Measurements from ENCODE around the gene PLA2G7.

Gene PLA2G7

GRCh38 chr6:46667377-46667776 lies 67.8 kb downstream of the PLA2G7 start:
- Histone ChIP-seq H3K4me1 (ENCODE audit: control insufficient read depth in 1 of 2, insufficient read depth in 1 of 2, low read depth in 1 of 2, low read length in 1 of 2) (no peaks in the 10 kb centered on the region), H3K36me3 (no peaks in the 10 kb centered on the region), H3K27me3 (no peaks in the 10 kb centered on the region), H3K27ac (no peak overlapping the region), H3K9me3 (no peaks in the 10 kb centered on the region), H3K4me3 (ENCODE audit: low read depth in 1 of 2, low read length in 1 of 2) (no peak overlapping the region)
- TF ChIP-seq, protein P1, sequence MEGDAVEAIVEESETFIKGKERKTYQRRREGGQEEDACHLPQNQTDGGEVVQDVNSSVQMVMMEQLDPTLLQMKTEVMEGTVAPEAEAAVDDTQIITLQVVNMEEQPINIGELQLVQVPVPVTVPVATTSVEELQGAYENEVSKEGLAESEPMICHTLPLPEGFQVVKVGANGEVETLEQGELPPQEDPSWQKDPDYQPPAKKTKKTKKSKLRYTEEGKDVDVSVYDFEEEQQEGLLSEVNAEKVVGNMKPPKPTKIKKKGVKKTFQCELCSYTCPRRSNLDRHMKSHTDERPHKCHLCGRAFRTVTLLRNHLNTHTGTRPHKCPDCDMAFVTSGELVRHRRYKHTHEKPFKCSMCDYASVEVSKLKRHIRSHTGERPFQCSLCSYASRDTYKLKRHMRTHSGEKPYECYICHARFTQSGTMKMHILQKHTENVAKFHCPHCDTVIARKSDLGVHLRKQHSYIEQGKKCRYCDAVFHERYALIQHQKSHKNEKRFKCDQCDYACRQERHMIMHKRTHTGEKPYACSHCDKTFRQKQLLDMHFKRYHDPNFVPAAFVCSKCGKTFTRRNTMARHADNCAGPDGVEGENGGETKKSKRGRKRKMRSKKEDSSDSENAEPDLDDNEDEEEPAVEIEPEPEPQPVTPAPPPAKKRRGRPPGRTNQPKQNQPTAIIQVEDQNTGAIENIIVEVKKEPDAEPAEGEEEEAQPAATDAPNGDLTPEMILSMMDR (IDR thresholded peaks at IDR 0.05), result no peak

DNA sequence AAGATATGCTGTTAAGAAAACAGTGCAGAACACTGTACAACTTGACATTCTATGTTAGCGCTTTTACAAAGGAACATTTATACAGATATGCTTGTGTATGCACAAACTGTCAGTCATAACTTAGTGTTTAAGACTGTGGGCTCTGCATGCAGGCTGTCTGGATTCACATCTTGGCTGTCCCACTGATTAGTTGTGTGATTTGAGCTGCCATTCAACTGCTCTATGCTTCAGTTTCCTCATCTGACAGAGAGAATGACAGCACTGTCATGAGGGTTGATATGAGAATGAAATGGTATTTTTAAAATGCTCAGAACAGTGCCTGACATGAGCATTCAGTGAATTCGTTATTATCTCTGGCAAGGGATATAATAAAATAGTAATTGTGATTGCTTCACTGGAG lies 73.7 kb downstream of the PLA2G7 start:
- H3K27ac ChIP-seq, result no peak overlapping the region
- no peaks in the 10 kb centered on the region for H3K36me3 ChIP-seq
- no peaks in the 10 kb centered on the region for H3K4me1 ChIP-seq (ENCODE audit: control insufficient read depth in 1 of 2, insufficient read depth in 1 of 2, low read depth in 1 of 2, low read length in 1 of 2)
- no peaks in the 10 kb centered on the region for H3K9me3 ChIP-seq
- no peaks in the 10 kb centered on the region for H3K27me3 ChIP-seq
- H3K4me3 ChIP-seq (ENCODE audit: low read depth in 1 of 2, low read length in 1 of 2), result no peak overlapping the region
- TF ChIP-seq, protein P1 (IDR thresholded peaks at IDR 0.05), result no peak

- Histone ChIP-seq H3K4me1 (ENCODE audit: control insufficient read depth in 1 of 2, insufficient read depth in 1 of 2, low read depth in 1 of 2, low read length in 1 of 2) (peaks cover 5 to 9% of the 10 kb centered on the region in 2 experiments), H3K36me3 (no peaks in the 10 kb centered on the region), H3K4me3 (ENCODE audit: low read depth in 1 of 2, low read length in 1 of 2) (no peak overlapping the region), H3K27me3 (peaks cover 32% of the 10 kb centered on the region), H3K27ac (no peak overlapping the region), H3K9me3 (no peaks in the 10 kb centered on the region)
- TF ChIP-seq, protein P1 (IDR thresholded peaks at IDR 0.05), result no peak
Observed at GRCh38 chr6:46657642-46658041, 77.5 kb downstream of the PLA2G7 start.

DNA sequence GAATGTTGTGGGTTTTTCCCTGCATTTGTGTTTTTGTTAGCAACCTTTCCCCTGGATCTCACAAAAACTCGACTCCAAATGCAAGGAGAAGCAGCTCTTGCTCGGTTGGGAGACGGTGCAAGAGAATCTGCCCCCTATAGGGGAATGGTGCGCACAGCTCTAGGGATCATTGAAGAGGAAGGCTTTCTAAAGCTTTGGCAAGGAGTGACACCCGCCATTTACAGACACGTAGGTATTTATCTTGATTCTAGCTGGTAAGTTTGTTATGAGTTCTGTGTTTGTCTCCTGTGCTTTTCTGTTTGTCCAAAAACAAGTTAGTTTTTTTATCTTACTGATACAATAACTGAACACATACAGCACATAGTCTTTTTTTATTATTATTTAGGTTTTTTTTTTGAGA lies 79.4 kb downstream of the PLA2G7 start:
- peaks cover 51% of the 10 kb centered on the region for H3K27me3 ChIP-seq
- no peak overlapping the region for H3K27ac ChIP-seq
- no peak overlapping the region for H3K4me3 ChIP-seq (ENCODE audit: low read depth in 1 of 2, low read length in 1 of 2)
- H3K9me3 ChIP-seq, result no peaks in the 10 kb centered on the region
- H3K4me1 ChIP-seq (ENCODE audit: control insufficient read depth in 1 of 2, insufficient read depth in 1 of 2, low read depth in 1 of 2, low read length in 1 of 2), result peaks cover 5 to 15% of the 10 kb centered on the region in 2 experiments
- H3K36me3 ChIP-seq, result no peaks in the 10 kb centered on the region
- TF ChIP-seq, protein P1 (IDR thresholded peaks at IDR 0.05), result no peak

Data from neutrophil (primary cell).